ENCODE data around the gene LHX3. TPM values are rescaled to one million over a fixed set of nuclear protein-coding genes. Genes with fewer than 3 reads are reported as not detected.
A peak's percentile ranks its signal among the peaks of the same experiment; 100 is the strongest.

The LHX3 gene
- total RNA-seq, 5 donors from 2014 or later (not counting 1 experiment from before 2014, with no cell fraction given): 0.13 to 0.42 TPM; not detected in 3

DNA sequence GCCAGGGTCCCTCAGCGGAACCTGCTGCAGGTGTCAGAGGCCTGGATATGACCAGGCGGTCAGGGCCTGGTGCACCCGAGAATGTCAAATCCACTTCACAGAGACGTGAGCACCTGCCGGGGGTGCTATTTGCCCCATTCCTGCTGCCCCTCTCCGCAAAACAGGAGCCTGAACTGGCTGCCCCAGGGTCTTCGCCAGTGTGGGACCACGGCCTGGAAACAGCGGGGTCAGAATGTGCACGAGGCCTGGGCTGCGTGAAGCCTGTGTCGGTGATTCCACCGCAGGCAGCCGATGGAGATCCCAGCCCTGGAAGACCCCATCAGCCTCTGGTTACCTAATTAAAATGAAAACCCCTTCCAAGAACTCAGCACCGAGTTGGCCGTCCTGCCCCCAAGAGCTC, 45.1 kb downstream of the LHX3 start:
- H3K9me3 ChIP-seq: no peaks in the 10 kb centered on the region
- H3K36me3 ChIP-seq (ENCODE audit: control insufficient read depth in 2 of 2, extremely low read depth in 1 of 2, insufficient read depth in 1 of 2, low read length in 1 of 2): no peaks in the 10 kb centered on the region
- Mint-ChIP-seq H3K4me3 (no peak overlapping the region), H3K9me3 (peaks cover 3 to 4% (median 4%) of the 10 kb centered on the region in 3 donors), H3K27me3 (peaks cover 7 to 10% of the 10 kb centered on the region in 2 donors), H3K4me1 (no peaks in the 10 kb centered on the region), H3K36me3 (no peaks in the 10 kb centered on the region), H3K27ac (no peak overlapping the region)
- H3K27me3 ChIP-seq (replicated peaks in 1 of 2; ENCODE audit: control insufficient read depth in 2 of 2, extremely low read depth in 1 of 2, insufficient read depth in 2 of 2, low read length in 1 of 2): peaks cover 0 to 38% of the 10 kb centered on the region in 2 experiments
- DNase-seq: no peak
- 87% methylated on average over 14 of the region's 16 CpGs for WGBS (ENCODE audit: insufficient coverage)
- H3K4me3 ChIP-seq (ENCODE audit: control insufficient read depth in 1 of 2, extremely low read depth in 1 of 2, low read length in 1 of 2): no peak overlapping the region
- ChIA-PET POLR2A (no interaction called here), CTCF (no interaction called here)
- H3K4me1 ChIP-seq (ENCODE audit: control insufficient read depth in 1 of 2, extremely low read depth in 1 of 2, insufficient read depth in 2 of 2, low read length in 2 of 2): no peaks in the 10 kb centered on the region
- no peak for ATAC-seq (replicated peaks in 1 of 4)
- H3K27ac ChIP-seq (ENCODE audit: low read length): no peak overlapping the region

DNA sequence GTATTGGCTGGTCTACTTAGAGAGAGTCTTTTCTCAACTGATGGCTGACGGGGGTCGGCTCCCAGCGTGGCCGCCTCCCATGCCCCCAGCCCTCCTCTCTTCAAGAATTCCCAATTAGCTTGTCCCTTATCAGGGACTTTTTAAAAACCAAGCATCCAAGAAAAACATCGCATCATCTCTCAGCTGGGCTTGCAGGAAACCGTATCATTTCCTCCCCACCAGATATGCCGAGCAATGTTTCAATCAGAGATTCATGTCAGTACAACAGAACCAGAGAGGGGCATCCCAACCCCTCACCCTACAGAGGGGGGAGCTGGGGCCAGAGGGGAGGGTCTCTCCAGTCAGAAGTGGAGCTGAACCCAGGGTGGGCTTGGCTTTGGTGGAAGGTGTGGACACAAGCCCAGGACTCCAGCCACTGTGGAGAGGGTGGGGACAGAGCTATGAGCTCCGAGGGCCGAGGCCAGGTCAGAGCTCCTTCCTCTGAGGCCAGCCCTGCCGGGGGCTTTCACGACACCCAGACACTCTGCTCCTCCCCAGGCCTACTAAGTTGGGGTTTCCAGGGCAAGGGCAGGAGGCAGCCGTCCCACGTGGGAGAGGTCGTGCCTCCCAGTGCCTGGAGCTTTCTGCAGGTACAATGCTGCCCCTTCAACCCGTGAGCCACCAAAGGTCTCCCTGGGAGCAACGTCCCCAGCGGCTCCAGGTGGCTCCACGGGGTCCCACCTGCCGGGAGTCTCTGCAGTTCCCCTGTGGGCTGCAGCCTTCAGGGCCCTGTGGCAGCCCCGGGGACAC, 47.3 kb downstream of the LHX3 start:
- no peak overlapping the region for H3K4me3 ChIP-seq (ENCODE audit: control insufficient read depth in 1 of 2, extremely low read depth in 1 of 2, low read length in 1 of 2)
- DNase-seq: no peak
- H3K9me3 Mint-ChIP-seq: no peaks in the 10 kb centered on the region
- H3K27ac Mint-ChIP-seq: no peak overlapping the region
- H3K36me3 Mint-ChIP-seq: no peaks in the 10 kb centered on the region
- no peak overlapping the region for H3K4me3 Mint-ChIP-seq
- H3K4me1 ChIP-seq (ENCODE audit: control insufficient read depth in 1 of 2, extremely low read depth in 1 of 2, insufficient read depth in 2 of 2, low read length in 2 of 2): no peaks in the 10 kb centered on the region
- no peaks in the 10 kb centered on the region for H3K36me3 ChIP-seq (ENCODE audit: control insufficient read depth in 2 of 2, extremely low read depth in 1 of 2, insufficient read depth in 1 of 2, low read length in 1 of 2)
- no peak overlapping the region for H3K27ac ChIP-seq (ENCODE audit: low read length)
- WGBS (ENCODE audit: insufficient coverage): 78% methylated on average over 12 of the region's 20 CpGs
- POLR2A ChIA-PET: no interaction called here
- H3K4me1 Mint-ChIP-seq: no peaks in the 10 kb centered on the region
- H3K27me3 ChIP-seq (replicated peaks in 1 of 2; ENCODE audit: control insufficient read depth in 2 of 2, extremely low read depth in 1 of 2, insufficient read depth in 2 of 2, low read length in 1 of 2): peaks cover 0 to 41% of the 10 kb centered on the region in 2 experiments
- peaks cover 6 to 12% of the 10 kb centered on the region in 2 donors for H3K27me3 Mint-ChIP-seq
- CTCF ChIA-PET: no interaction called here
- H3K9me3 ChIP-seq: no peaks in the 10 kb centered on the region
- ATAC-seq (replicated peaks in 1 of 4): no peak

DNA sequence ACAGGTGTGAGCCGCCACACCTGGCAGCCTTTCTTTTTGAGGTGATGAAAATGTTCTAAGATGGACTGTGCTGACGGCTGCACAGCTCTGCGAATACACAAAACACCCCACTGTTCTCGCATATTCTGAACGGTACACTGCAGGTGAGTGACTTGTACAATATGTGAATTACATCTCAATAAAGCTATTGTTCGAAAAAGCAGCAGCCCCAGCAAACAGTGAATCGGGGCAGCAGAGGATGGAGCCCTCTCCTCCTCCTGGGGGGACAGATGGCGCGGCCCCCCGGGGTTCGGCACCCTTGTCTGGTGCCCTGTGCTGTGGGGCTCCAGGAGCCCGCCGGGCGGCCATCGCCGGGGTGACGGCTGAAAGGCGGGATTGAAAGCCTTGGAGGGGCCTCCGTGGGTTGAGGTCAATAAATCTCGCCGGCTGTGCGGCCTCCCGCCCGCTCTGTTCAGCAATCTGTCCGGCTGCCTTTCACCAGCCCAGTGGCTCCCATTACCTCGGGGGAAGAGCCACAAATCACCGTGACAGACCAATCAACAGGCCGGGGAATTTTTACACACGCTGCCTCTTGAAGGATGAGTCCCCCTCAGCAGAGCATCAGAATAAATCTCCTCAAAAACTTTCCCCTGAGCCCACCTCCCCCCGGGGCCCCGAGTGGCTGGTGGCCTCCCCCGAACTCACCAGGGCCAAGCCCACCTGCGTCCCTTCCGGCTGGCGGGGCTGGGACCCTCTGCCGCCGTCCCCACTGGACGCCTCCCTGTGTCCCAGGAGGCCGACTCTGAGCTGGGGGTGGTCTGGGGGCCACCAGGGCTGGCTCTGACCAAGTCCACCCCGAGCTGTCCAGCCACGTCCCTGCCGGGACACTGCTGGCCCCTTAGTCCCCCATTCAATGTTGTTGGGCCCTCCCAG, 48.5 kb downstream of the LHX3 start:
- no peaks in the 10 kb centered on the region for H3K36me3 ChIP-seq (ENCODE audit: control insufficient read depth in 2 of 2, extremely low read depth in 1 of 2, insufficient read depth in 1 of 2, low read length in 1 of 2)
- ChIA-PET POLR2A (no interaction called here), CTCF (no interaction called here)
- Mint-ChIP-seq H3K36me3 (no peaks in the 10 kb centered on the region), H3K4me1 (no peaks in the 10 kb centered on the region), H3K27me3 (peaks cover 6 to 12% of the 10 kb centered on the region in 2 donors), H3K9me3 (no peaks in the 10 kb centered on the region), H3K4me3 (no peak overlapping the region), H3K27ac (no peak overlapping the region)
- ATAC-seq (replicated peaks in 1 of 4) (no peak), DNase-seq (no peak)
- peaks cover 0 to 40% of the 10 kb centered on the region in 2 experiments for H3K27me3 ChIP-seq (replicated peaks in 1 of 2; ENCODE audit: control insufficient read depth in 2 of 2, extremely low read depth in 1 of 2, insufficient read depth in 2 of 2, low read length in 1 of 2)
- H3K4me1 ChIP-seq (ENCODE audit: control insufficient read depth in 1 of 2, extremely low read depth in 1 of 2, insufficient read depth in 2 of 2, low read length in 2 of 2): no peaks in the 10 kb centered on the region
- H3K27ac ChIP-seq (ENCODE audit: low read length): no peak overlapping the region
- 82% methylated on average over 29 of the region's 42 CpGs for WGBS (ENCODE audit: insufficient coverage)
- no peak overlapping the region for H3K4me3 ChIP-seq (ENCODE audit: control insufficient read depth in 1 of 2, extremely low read depth in 1 of 2, low read length in 1 of 2)
- no peaks in the 10 kb centered on the region for H3K9me3 ChIP-seq

DNA sequence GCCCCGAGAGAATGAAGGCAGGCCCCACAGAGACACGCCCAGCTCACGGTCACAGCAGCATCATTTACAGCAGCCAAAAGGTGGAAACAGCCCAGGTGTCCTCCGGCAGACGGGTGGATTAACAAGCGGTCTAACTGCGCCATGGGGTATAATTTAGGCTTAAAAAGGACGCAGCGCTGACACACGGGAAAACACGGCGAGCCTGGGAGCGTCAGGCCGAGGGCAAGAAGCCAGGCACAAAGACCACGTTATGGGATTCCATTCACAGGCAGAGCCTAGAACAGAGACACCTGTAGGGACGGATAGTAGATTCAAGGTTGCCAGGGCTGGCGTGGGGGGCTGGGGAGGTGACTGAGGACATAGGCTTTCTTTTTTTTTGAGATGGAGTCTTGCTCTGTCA, 49.4 kb downstream of the LHX3 start:
- H3K4me3 Mint-ChIP-seq: no peak overlapping the region
- Histone ChIP-seq H3K4me1 (ENCODE audit: control insufficient read depth in 1 of 2, extremely low read depth in 1 of 2, insufficient read depth in 2 of 2, low read length in 2 of 2) (no peaks in the 10 kb centered on the region), H3K27ac (ENCODE audit: low read length) (no peak overlapping the region), H3K9me3 (no peaks in the 10 kb centered on the region), H3K27me3 (replicated peaks in 1 of 2; ENCODE audit: control insufficient read depth in 2 of 2, extremely low read depth in 1 of 2, insufficient read depth in 2 of 2, low read length in 1 of 2) (peaks cover 0 to 37% of the 10 kb centered on the region in 2 experiments), H3K36me3 (ENCODE audit: control insufficient read depth in 2 of 2, extremely low read depth in 1 of 2, insufficient read depth in 1 of 2, low read length in 1 of 2) (no peaks in the 10 kb centered on the region), H3K4me3 (ENCODE audit: control insufficient read depth in 1 of 2, extremely low read depth in 1 of 2, low read length in 1 of 2) (no peak overlapping the region)
- no peak for ATAC-seq (replicated peaks in 1 of 4)
- no peaks in the 10 kb centered on the region for H3K9me3 Mint-ChIP-seq
- H3K4me1 Mint-ChIP-seq: no peaks in the 10 kb centered on the region
- no peak overlapping the region for H3K27ac Mint-ChIP-seq
- WGBS (ENCODE audit: insufficient coverage): 93% methylated on average over 15 of the region's 17 CpGs
- CTCF ChIA-PET: no interaction called here
- no peak for DNase-seq
- H3K36me3 Mint-ChIP-seq: no peaks in the 10 kb centered on the region
- POLR2A ChIA-PET: no interaction called here
- peaks cover 6 to 12% of the 10 kb centered on the region in 2 donors for H3K27me3 Mint-ChIP-seq

DNA sequence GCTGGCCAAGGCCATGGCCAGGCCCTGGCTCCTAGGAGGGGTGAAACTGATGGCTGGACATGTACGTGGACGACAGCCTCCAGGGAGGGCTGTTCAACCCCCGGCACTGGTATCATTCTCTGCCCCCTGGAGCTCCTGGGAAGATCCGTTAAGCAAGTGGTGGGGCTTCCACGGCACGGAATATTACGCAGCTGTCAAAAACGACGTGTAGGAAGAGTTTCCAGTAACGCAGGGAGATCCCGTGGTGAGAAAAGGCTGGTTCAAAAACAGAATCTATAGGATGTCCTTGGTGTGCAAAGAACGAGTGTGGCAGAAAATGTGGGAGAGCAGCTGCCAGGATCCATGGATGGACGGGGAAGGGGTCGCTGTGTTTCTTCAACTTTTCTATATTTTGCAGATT, 50.0 kb downstream of the LHX3 start:
- H3K4me1 Mint-ChIP-seq: no peaks in the 10 kb centered on the region
- CTCF ChIA-PET: no interaction called here
- POLR2A ChIA-PET: no interaction called here
- no peaks in the 10 kb centered on the region for H3K9me3 Mint-ChIP-seq
- H3K36me3 ChIP-seq (ENCODE audit: control insufficient read depth in 2 of 2, extremely low read depth in 1 of 2, insufficient read depth in 1 of 2, low read length in 1 of 2): no peaks in the 10 kb centered on the region
- H3K4me3 ChIP-seq (ENCODE audit: control insufficient read depth in 1 of 2, extremely low read depth in 1 of 2, low read length in 1 of 2): no peak overlapping the region
- no peaks in the 10 kb centered on the region for H3K9me3 ChIP-seq
- H3K27ac ChIP-seq (ENCODE audit: low read length): no peak overlapping the region
- no peak for ATAC-seq (replicated peaks in 1 of 4)
- H3K4me3 Mint-ChIP-seq: no peak overlapping the region
- 90% methylated on average over 12 of the region's 14 CpGs for WGBS (ENCODE audit: insufficient coverage)
- H3K27ac Mint-ChIP-seq: peak overlapping the region in 1 of 2 donors; percentile 40
- peaks cover 0 to 31% of the 10 kb centered on the region in 2 experiments for H3K27me3 ChIP-seq (replicated peaks in 1 of 2; ENCODE audit: control insufficient read depth in 2 of 2, extremely low read depth in 1 of 2, insufficient read depth in 2 of 2, low read length in 1 of 2)
- no peaks in the 10 kb centered on the region for H3K4me1 ChIP-seq (ENCODE audit: control insufficient read depth in 1 of 2, extremely low read depth in 1 of 2, insufficient read depth in 2 of 2, low read length in 2 of 2)
- peaks cover 6 to 12% of the 10 kb centered on the region in 2 donors for H3K27me3 Mint-ChIP-seq
- H3K36me3 Mint-ChIP-seq: no peaks in the 10 kb centered on the region
- no peak for DNase-seq

DNA sequence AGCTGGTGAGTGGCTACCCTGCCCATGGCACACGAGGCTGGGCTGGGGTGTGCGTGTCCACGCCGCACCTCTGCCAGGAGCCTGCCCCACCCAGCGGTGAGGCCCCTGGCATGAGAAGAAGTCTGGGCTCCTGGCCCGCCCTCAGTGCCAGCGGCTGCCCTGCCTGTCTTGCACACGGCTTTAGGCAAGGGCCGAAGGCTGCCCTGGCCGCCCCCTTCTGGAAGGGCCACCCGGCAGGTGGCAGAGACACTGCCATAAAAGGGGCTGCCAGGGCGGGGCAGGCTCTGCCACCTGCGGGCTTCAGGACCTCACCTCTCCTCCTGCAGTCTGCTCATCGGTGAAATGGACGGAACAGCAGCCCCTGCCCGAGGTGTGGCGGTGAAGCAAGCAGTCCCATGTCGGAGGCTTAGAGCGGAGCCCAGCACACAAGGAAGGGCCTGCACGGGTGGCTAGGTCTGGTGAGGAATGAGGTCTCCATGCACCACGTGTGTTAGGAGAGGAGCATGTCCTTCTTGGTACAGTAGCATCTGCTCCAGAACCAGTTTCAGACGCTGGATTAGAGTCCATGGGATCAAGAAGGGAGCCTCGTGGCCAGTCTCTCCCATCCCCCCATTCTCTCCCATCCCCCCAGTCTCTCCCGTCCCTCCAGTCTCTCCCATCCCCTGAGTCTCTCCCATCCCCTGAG, 51.4 kb downstream of the LHX3 start:
- ChIA-PET POLR2A (no interaction called here), CTCF (no interaction called here)
- Histone ChIP-seq H3K27me3 (replicated peaks in 1 of 2; ENCODE audit: control insufficient read depth in 2 of 2, extremely low read depth in 1 of 2, insufficient read depth in 2 of 2, low read length in 1 of 2) (peaks cover 0 to 33% of the 10 kb centered on the region in 2 experiments), H3K9me3 (no peaks in the 10 kb centered on the region), H3K4me3 (ENCODE audit: control insufficient read depth in 1 of 2, extremely low read depth in 1 of 2, low read length in 1 of 2) (no peak overlapping the region), H3K36me3 (ENCODE audit: control insufficient read depth in 2 of 2, extremely low read depth in 1 of 2, insufficient read depth in 1 of 2, low read length in 1 of 2) (no peaks in the 10 kb centered on the region), H3K4me1 (ENCODE audit: control insufficient read depth in 1 of 2, extremely low read depth in 1 of 2, insufficient read depth in 2 of 2, low read length in 2 of 2) (no peaks in the 10 kb centered on the region), H3K27ac (ENCODE audit: low read length) (no peak overlapping the region)
- DNase-seq: no peak
- Mint-ChIP-seq H3K9me3 (no peaks in the 10 kb centered on the region), H3K27ac (no peak overlapping the region), H3K27me3 (peaks cover 6 to 12% of the 10 kb centered on the region in 2 donors), H3K4me3 (no peak overlapping the region), H3K36me3 (no peaks in the 10 kb centered on the region), H3K4me1 (no peaks in the 10 kb centered on the region)
- 87% methylated on average over 21 of the region's 24 CpGs for WGBS (ENCODE audit: insufficient coverage)
- no peak for ATAC-seq (replicated peaks in 1 of 4)

Data from T-cell (primary cell).